Esophagus squamous epithelium (tissue), 4 donors: ENCODE data around the gene STAT3. TPM values are rescaled to one million over a fixed set of nuclear protein-coding genes. Genes with fewer than 3 reads are reported as not detected.

Experiments
- total RNA-seq, 4 donors: library from RNA; depleted of rRNA; stranded (reverse); fragments of >200 nt; gene quantifications; one replicate each; pipeline ENCODE4 v1.1.0, GENCODE V29; 2016

Gene STAT3
- total RNA-seq, 4 donors from 2014 or later, result 137 to 229 (median 176) TPM

Other genes with a start within 250 kb of the STAT3 start
- 100 to 1,000 TPM in 1 of 4 donors, 10 to 100 TPM in 3; 68.5 to 107 (median 78.6) TPM for gene RAB5C, start 233.5 kb downstream of the STAT3 start, total RNA-seq
- gene KCNH4, start 207.3 kb downstream of the STAT3 start, total RNA-seq, result under 1 TPM in 2 of 4 donors, not detected in 2; under 0.01 to 0.09 TPM
- not detected for gene HCRT, start 203.0 kb downstream of the STAT3 start, total RNA-seq
- gene GHDC, start 193.9 kb downstream of the STAT3 start, total RNA-seq, result 10 to 100 TPM in 2 of 4 donors, 1 to 10 TPM in 2; 5.5 to 22.0 (median 13.1) TPM
- gene STAT5B, start 112.1 kb downstream of the STAT3 start, total RNA-seq, result 10 to 100 TPM; 17.9 to 57.6 (median 19.5) TPM
- 10 to 100 TPM in 3 of 4 donors, 1 to 10 TPM in 1; 7.3 to 34.3 (median 14.0) TPM for gene STAT5A, start 99.9 kb downstream of the STAT3 start, total RNA-seq
- gene CAVIN1, start 34.8 kb upstream of the STAT3 start, total RNA-seq, result 100 to 1,000 TPM in 2 of 4 donors, 10 to 100 TPM in 2; 67.8 to 210 (median 113) TPM
- 10 to 100 TPM; 35.9 to 62.7 (median 47.5) TPM for gene ATP6V0A1, start 70.4 kb upstream of the STAT3 start, total RNA-seq
- gene NAGLU, start 147.8 kb upstream of the STAT3 start, total RNA-seq, result 10 to 100 TPM; 19.2 to 39.0 (median 26.5) TPM
- 10 to 100 TPM in 1 of 4 donors, 1 to 10 TPM in 3; 3.0 to 11.8 (median 6.6) TPM for gene HSD17B1, start 164.5 kb upstream of the STAT3 start, total RNA-seq
- 10 to 100 TPM; 34.1 to 52.2 (median 46.5) TPM for gene COASY, start 173.7 kb upstream of the STAT3 start, total RNA-seq
- 10 to 100 TPM; 34.0 to 47.9 (median 39.9) TPM for gene MLX, start 178.7 kb upstream of the STAT3 start, total RNA-seq
- gene PSMC3IP, start 189.3 kb upstream of the STAT3 start, total RNA-seq, result 1 to 10 TPM in 3 of 4 donors, under 1 TPM in 1; 0.61 to 4.8 (median 2.8) TPM
- 10 to 100 TPM; 35.7 to 59.6 (median 53.0) TPM for gene RETREG3, start 220.9 kb upstream of the STAT3 start, total RNA-seq
- 10 to 100 TPM; 22.3 to 61.9 (median 46.5) TPM for gene TUBG1, start 221.2 kb upstream of the STAT3 start, total RNA-seq